OCI-M1 (cell line): ENCODE data around the gene TPGS2.
"Not testable (repeated sequence)": the region's sequence is repeated elsewhere in the genome, so short reads cannot be mapped to it uniquely, and the experiment has no call there.

ENCODE experiments used
- DNase-seq: peaks from one replicate; lab custom pipeline; 2025; lab: John Stamatoyannopoulos, UW

TPGS2 gene

DNA sequence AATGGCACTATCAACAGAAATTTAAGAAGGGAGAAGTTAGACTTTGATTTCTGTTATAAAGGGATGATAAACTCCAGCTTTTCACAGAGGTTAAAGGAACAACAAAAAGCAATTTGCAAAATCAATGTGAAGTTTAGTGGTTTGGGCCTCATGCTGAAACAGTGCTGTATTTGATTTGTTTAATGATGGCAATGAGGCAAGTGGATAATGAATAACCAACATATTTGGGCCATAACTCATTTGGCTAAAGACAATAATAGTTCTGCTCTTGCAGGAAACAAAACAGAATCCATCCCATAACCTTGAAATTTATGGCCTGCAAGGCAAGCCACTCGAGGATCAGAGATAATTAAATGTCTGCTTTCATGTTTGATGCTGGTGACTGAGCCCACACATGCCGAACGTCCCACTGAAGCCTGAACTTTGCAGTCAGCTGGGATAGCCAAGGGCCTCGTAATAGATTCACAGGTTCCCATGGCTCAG is 56.5 kb downstream of the TPGS2 start:
- no peak for DNase-seq

- no peak for DNase-seq
Observed at GRCh38 chr18:36771245-36771644, 57.6 kb downstream of the TPGS2 start.

- no peak for DNase-seq
Observed at GRCh38 chr18:36770315-36770946, 58.4 kb downstream of the TPGS2 start.

DNA sequence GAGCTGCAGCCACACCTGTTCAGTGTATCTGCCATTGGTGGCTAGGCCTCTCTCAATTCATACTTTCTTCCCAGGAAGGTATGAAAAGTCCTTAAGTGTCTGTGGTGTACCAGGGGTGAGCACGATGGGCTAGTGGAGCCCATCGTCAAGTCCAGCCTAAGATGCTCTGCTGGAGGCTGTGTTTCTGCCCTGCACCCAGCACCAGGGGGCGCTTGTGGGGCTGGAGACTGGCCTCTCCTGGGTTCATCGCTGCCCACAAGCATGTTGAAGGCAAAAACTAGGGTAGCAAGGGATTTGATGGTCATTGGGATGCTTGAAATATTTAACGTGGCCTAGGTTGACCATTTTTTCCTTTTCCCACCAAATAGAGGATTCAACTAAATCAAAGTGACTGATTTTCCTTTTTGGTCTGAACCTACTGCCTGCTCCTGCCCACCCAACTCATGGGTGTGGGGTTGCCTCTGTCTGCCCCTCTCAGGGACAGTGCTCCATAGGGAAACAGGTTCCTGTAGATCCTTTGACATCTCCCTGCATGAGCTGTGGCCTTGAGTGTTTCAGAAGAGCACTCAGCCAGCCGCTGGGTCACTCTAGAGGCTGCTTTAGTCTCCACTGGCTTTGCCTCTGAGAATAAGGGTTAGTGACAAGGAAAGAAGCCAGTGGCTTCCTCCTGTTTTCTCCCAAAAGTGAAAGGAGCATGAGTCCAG is 59.0 kb downstream of the TPGS2 start:
- peak; percentile 29 for DNase-seq

DNA sequence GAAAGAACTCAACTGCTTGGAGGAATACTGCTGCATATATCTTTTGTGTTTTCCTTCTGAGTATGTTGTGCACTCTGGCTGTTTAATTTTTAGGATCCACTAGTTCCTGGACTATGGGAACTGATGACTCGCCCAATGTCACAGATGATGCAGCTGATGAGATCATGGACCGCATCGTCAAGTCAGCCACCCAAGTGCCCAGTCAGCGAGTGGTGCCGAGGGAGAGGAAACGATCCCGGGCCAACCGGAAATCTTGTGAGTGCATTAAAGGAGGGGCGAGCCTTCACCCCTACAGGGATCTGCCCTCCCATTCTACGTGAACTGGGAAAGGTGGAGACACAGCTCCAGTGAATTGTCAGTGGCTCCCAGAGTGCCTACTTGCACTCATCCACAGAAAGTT is 59.6 kb downstream of the TPGS2 start:
- no peak for DNase-seq

DNA sequence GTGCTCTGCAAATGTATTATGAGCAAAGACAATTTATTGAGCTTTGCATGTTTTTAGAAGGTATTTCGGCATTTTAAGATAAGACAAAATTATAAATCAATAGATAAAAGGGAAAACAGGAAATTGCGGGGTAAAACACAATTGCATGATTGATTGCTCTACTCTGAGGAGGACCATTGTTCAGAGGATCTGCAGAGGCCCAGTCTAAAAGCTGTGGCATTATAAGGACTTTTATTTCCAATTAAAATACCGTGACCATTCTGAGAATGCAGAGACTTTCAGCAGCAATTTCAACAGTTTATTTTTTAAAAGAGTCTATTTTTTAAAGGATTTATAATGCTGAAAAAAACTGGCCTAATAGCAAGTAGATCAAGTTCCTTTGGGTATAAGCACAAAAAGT is 62.0 kb downstream of the TPGS2 start:
- DNase-seq, result no peak

GRCh38 chr18:36762965-36763364 is 65.8 kb downstream of the TPGS2 start:
- DNase-seq, result not testable (repeated sequence)

DNA sequence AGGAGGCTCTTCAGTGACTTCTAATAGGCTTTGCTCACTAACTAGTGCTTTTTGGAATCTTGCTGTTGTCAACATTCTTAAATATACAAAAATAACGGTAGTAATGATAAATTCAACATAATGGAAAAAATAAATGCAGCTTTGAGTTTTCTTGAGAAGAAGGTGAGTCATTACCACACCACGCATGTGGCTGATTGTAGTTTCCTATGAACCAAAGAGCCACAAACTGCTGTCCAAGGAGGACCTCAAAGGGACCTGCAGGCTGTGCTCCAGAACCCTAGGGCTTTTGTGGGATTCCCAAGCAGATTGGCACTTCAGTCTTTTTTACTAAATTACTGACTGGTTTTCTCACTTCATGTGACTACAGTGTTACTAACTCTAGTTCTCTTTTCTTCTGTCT is 66.7 kb downstream of the TPGS2 start:
- no peak for DNase-seq

DNA sequence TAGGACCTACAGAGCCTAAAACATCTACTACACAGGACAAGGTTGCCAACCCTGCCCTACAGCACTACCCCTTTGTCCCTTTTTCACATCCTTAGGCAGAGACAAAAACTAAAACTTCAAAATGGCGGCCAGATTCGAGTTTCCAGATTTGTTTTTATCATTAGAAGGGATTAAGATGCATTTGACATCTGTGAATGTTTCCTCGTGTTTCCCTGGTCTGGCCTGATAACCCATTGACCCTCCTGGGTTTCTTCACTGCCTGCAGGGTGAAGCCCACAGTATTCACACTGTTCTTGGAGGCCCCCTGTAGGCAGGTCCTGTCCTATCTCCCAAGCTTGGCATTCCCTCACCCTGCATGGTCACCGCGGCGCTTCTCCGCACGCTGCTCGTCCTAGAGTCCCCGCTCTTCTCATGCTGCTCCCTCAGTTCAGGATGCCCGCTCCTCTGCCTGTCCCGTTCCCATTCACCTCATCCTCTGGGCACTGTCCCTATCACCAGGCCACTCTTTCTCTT is 67.6 kb downstream of the TPGS2 start:
- DNase-seq, result no peak

- DNase-seq, result no peak
Observed at GRCh38 chr18:36760598-36760997, 68.2 kb downstream of the TPGS2 start.

GRCh38 chr18:36759167-36759776 is 69.5 kb downstream of the TPGS2 start:
- DNase-seq, result peak; percentile 7

GRCh38 chr18:36758623-36759022 is 70.2 kb downstream of the TPGS2 start:
- DNase-seq, result no peak

- DNase-seq, result no peak
Observed at GRCh38 chr18:36757991-36758390, 70.8 kb downstream of the TPGS2 start.

DNA sequence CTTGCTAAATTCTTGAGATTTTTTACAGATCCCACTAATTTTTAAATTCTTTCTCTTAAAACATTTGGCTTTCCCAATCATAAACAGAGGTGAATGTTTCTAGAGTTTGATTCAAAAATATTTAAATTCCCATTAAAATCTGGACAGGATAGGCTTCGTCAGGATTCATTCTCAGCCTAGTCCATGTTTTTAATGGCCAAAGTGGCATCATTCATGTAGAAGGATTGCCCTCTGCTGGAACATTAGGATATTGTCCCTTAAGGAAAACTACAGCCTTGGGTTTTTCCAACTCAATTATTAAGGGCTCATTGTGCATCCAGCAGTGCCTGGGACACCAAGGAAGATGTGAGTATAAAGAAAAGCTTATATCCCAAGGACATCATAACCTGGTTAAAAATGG is 71.7 kb downstream of the TPGS2 start:
- DNase-seq, result peak; percentile 57

GRCh38 chr18:36756242-36756641 is 72.6 kb downstream of the TPGS2 start:
- no peak for DNase-seq

GRCh38 chr18:36752929-36753865 is 75.6 kb downstream of the TPGS2 start:
- DNase-seq, result peak; percentile 69

- DNase-seq, result no peak
Observed at GRCh38 chr18:36745219-36745975, 83.4 kb downstream of the TPGS2 start.

DNA sequence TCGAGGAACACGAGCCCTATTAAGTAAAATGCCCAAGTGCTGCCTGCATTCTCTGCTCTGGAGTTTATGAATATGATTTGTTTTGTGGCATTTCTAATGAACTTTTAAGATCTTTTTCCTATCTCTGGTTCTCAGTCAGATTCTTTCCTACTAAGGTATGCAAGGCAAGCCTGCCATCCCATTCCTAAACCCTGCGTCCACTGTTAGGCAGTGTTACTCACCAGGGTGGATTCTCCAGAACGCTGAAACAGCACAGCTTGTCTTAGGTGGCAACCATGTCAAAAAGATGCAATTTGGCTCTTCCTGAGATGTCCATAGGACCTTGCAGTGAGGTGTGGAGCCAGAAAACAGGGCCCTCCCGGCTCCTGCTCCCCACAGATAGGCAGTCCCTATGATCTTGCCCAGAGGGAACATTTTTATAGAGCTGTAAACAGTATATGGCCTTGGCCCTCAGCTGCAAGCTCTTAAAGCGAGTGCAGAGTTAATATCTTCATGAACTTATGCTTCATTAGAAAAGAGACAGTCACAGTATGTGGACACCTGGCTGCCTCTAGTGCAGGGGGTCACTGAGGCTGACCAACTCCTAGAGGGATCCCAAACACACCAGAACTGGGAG is 84.4 kb downstream of the TPGS2 start:
- DNase-seq, result no peak
